AG09309 (cell line): ENCODE results near the gene ALX3.

Experiments used
- DNase-seq: peaks from one replicate; pipeline ENCODE4 v3.0.0-alpha.2; 2010; ENCODE audit warnings: low read depth
- H3K4me3 ChIP-seq: 2 replicates; pipeline ENCODE4 v1.5.1; 2011; ENCODE audit warnings: mild to moderate bottlenecking, low read depth, low read length, moderate library complexity; ENCODE audit not compliant: control insufficient read depth
- CTCF ChIP-seq: IDR thresholded peaks from 2 replicates; pipeline ENCODE4 v1.5.1; 2011; ENCODE audit warnings: mild to moderate bottlenecking, low read depth, low read length, inconsistent platforms; ENCODE audit not compliant: insufficient read depth, control insufficient read depth; ENCODE audit errors: missing control alignments

Gene ALX3

DNA sequence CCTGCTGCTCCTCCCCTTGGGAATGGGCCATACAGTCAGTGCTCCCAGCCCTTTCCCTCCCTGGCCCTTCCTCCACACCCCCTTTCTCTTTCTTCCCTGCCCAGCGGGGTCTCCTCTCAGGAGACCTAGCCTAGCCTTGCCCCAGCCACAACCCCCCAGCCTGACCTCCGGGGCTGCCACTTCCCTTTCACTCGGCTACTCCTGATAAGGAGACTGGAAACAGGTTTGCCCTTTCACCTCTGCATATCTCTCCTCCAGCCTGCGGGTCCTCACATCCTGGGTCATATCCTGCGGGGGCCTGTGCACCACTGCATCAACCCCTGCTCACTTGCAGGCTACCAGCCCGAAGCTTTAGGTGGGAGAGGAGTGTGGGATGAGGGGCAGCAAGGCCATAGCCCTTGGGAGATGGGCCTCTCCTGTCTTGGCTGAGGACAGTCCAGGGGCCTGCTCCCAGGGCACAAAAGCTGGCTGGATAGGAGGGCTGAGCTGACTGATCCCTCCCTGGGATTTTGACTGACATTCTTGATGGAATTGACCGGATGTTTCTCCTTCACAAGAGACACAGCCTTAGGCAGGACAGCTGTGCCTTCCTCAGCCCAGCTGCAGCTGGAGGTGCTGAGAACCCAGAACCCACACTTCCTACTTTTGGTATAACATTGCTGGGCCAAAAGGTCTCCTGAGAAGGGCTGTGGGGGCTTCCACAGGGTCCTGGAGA, 19.2 kb upstream of the ALX3 start:
- no peak for DNase-seq
- no peak for TF ChIP-seq CTCF
- H3K4me3 ChIP-seq: no peak overlapping the region

GRCh38 chr1:110088739-110089316, 18.4 kb upstream of the ALX3 start:
- no peak for TF ChIP-seq CTCF
- DNase-seq: no peak

GRCh38 chr1:110087812-110088738, 17.6 kb upstream of the ALX3 start:
- TF ChIP-seq CTCF: peak; percentile 78
- peak; percentile 23 for DNase-seq

More at GRCh38 chr1:110088739-110089316, 18.4 kb upstream of the ALX3 start:
- H3K4me3 ChIP-seq: no peak overlapping the region

GRCh38 chr1:110086961-110087360, 16.5 kb upstream of the ALX3 start:
- no peak overlapping the region for H3K4me3 ChIP-seq
- DNase-seq: no peak
- TF ChIP-seq CTCF: no peak

More at GRCh38 chr1:110087812-110088738, 17.6 kb upstream of the ALX3 start:
- no peak overlapping the region for H3K4me3 ChIP-seq

GRCh38 chr1:110085671-110086070, 15.2 kb upstream of the ALX3 start:
- no peak for TF ChIP-seq CTCF
- DNase-seq: no peak
- no peak overlapping the region for H3K4me3 ChIP-seq

DNA sequence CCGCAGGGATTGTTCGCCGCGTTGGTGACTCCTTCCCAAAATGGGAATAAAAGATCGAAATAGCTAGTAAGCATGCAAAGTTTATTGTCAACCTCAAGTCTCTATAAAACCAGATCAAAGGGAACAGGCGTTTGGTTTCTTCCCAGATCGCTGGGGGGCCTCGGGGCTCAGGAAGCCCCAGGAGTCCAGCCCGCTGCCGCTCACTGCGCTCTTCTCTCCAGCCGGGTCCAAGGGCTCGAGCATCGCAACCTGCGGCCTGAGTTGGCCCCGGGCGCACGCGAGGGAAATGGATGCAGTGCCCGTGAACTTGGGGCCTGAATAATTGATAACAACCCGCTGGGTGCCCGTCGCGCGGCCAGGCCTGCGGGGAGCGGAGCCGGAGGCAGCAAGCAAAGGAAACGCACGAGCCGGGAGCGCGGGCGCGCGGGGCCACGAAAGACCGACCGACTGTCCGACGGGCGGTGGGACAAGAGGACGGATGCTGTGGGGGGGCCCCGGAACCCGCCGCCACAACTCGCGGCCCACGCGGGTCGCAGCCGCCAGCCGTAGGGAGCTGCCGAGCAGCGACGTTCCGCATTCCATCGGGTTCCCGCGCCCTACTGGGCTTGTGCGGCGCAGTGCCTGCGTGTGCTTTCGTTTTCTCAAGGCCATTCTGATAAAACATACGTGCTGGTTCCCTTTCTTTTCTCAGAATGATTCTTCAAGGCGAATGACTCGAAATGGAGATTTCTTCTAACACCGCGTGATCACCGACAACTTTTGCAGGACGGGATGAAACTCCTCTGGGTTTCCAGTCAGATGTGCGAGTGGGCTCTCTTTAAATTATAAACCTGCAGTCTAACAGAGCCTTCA, 14.0 kb upstream of the ALX3 start:
- H3K4me3 ChIP-seq: peak overlapping the region; percentile 44
- DNase-seq: peak; percentile 10
- TF ChIP-seq CTCF: no peak
